HCT116 (cell line): ENCODE results near the gene MACF1. TPM values are rescaled to one million over a fixed set of nuclear protein-coding genes. Genes with fewer than 3 reads are reported as not detected.

Experiments used
- ATAC-seq: fragments of 200-7000 bp; cut with Tn5 transposase; 2 replicates; pipeline ENCODE4 v1.9.1; 2020; ENCODE audit warnings: mild to moderate bottlenecking, moderate library complexity
- BruUV-seq: library from RNA; stranded (reverse); fragments of 400-500 nt; replicated peaks from 2 replicates; lab custom pipeline; 2021; lab: Mats Ljungman, UMichigan
- CTCF ChIA-PET: fragments of 300-600 bp; sonication (Branson Sonifier 250); formaldehyde crosslinking; loops from one replicate; lab custom pipeline; 2021; ENCODE audit warnings: antibody characterized with exemption; lab: Charles Lee
- POLR2A ChIA-PET: fragments of 300-600, 350-600 bp; sonication (Branson Sonifier 250); formaldehyde crosslinking; loops from one replicate; lab custom pipeline; 2021; ENCODE audit warnings: antibody characterized with exemption; lab: Charles Lee
- RAD21 ChIA-PET, 2 experiments: fragments of 300-600 bp; sonication (Branson Sonifier 250); formaldehyde crosslinking; loops; one replicate each; lab custom pipeline; 2023; ENCODE audit warnings: low total read pairs in 2 of 2; ENCODE audit not compliant: uncharacterized antibody in 2 of 2, unreplicated experiment in 2 of 2, low non-redundant PET in 1 of 2; lab: Charles Lee
- DNase-seq: peaks from one replicate; pipeline ENCODE4 v3.0.0-alpha.2; 2010; ENCODE audit warnings: low read depth, low spot score
- H2AFZ ChIP-seq: fragments of 200-600 bp; shearing (Covaris generic), sonication (generic); 2 replicates; pipeline ENCODE4 v1.6.1; 2017; ENCODE audit warnings: low read depth, mixed run types, mixed read lengths, antibody characterized with exemption, low read length; ENCODE audit not compliant: poor library complexity, severe bottlenecking
- H3K27ac ChIP-seq: 2 replicates; pipeline ENCODE4 v1.5.1; 2012; ENCODE audit warnings: low read depth, low read length
- H3K27me3 ChIP-seq: fragments of 200-600 bp; sonication (generic); 2 replicates; pipeline ENCODE4 v1.6.1; 2016; ENCODE audit warnings: mixed run types, low read length, mixed read lengths; ENCODE audit not compliant: insufficient read depth
- H3K36me3 ChIP-seq, 2 experiments: fragments of 200-500 bp in 1 of 2; fragments of 200-600 bp in 1 of 2; sonication (Bioruptor generic) in 1 of 2; sonication (generic) in 1 of 2; 2 replicates each; pipeline versions ENCODE4 v1.5.1 to v1.6.1; 2014 to 2016; ENCODE audit warnings: low read length in 2 of 2, inconsistent platforms in 1 of 2, mixed read lengths in 1 of 2, mixed run types in 1 of 2; ENCODE audit not compliant: insufficient read depth in 2 of 2, control insufficient read depth in 1 of 2
- H3K4me1 ChIP-seq, 2 experiments: fragments of 200-600 bp in 1 of 2; sonication (generic) in 1 of 2; 2 replicates each; pipeline versions ENCODE4 v1.5.1 to v1.6.1; 2012 to 2017; ENCODE audit warnings: low read length in 2 of 2, inconsistent platforms in 1 of 2, mild to moderate bottlenecking in 1 of 2, mixed read lengths in 1 of 2, mixed run types in 1 of 2, moderate library complexity in 1 of 2; ENCODE audit not compliant: insufficient read depth in 2 of 2, control insufficient read depth in 1 of 2
- H3K4me2 ChIP-seq: fragments of 200-600 bp; sonication (generic); 2 replicates; pipeline ENCODE4 v1.6.1; 2017; ENCODE audit warnings: mixed run types, low read length, mixed read lengths
- H3K4me3 ChIP-seq, 2 experiments: fragments of 200-600 bp in 1 of 2; sonication (generic) in 1 of 2; replicated peaks in 1 of 2; 2 replicates each; pipeline ENCODE4 v1.5.1; 2011 to 2016; ENCODE audit warnings: low read length in 2 of 2, control low read depth in 1 of 2, low read depth in 1 of 2, mild to moderate bottlenecking in 1 of 2, mixed read lengths in 1 of 2, mixed run types in 1 of 2
- H3K79me2 ChIP-seq: fragments of 200-600 bp; sonication (generic); 2 replicates; pipeline ENCODE4 v1.6.1; 2017; ENCODE audit warnings: mild to moderate bottlenecking, mixed run types, low read length, moderate library complexity, mixed read lengths; ENCODE audit not compliant: insufficient read depth
- H3K9ac ChIP-seq: fragments of 200-600 bp; sonication (generic); 2 replicates; pipeline ENCODE4 v1.6.1; 2016; ENCODE audit warnings: low read length, mixed read lengths
- H3K9me2 ChIP-seq: fragments of 200-600 bp; sonication (generic), shearing (Covaris generic); 2 replicates; pipeline ENCODE4 v1.6.1; 2017; ENCODE audit warnings: mixed run types, mild to moderate bottlenecking, moderate library complexity; ENCODE audit not compliant: insufficient read depth
- H3K9me3 ChIP-seq, 2 experiments: fragments of 200-500 bp in 1 of 2; fragments of 200-600 bp in 1 of 2; sonication (Bioruptor generic) in 1 of 2; sonication (generic) in 1 of 2; 2 replicates each; pipeline ENCODE4 v1.6.1; 2014 to 2017; ENCODE audit warnings: low read length in 2 of 2, mixed read lengths in 2 of 2, inconsistent platforms in 1 of 2, low read depth in 1 of 2, mild to moderate bottlenecking in 1 of 2, mixed run types in 1 of 2, moderate library complexity in 1 of 2; ENCODE audit not compliant: control insufficient read depth in 1 of 2, insufficient read depth in 1 of 2
- H4K20me1 ChIP-seq: fragments of 200-600 bp; sonication (generic), shearing (Covaris generic); 2 replicates; pipeline ENCODE4 v1.6.1; 2017; ENCODE audit warnings: mixed run types, mild to moderate bottlenecking, moderate library complexity; ENCODE audit not compliant: insufficient read depth
- CBX3 ChIP-seq: IDR thresholded peaks from 2 replicates; pipeline ENCODE4 v1.6.1; 2012; ENCODE audit warnings: low read depth
- CEBPB ChIP-seq: IDR thresholded peaks from 2 replicates; pipeline ENCODE4 v1.6.1; 2012; ENCODE audit warnings: low read depth
- EGR1 ChIP-seq: IDR thresholded peaks from 2 replicates; pipeline ENCODE4 v1.6.1; 2012; ENCODE audit warnings: low read depth
- EZH2 ChIP-seq: fragments of 200-600 bp; sonication (generic); IDR thresholded peaks from 2 replicates; pipeline ENCODE4 v1.6.1; 2017; ENCODE audit warnings: antibody characterized with exemption, mixed run types
- EZH2phosphoT487 ChIP-seq: fragments of 200-600 bp; IDR thresholded peaks from 2 replicates; pipeline ENCODE4 v1.6.1; 2018; ENCODE audit warnings: antibody characterized with exemption, borderline replicate concordance
- JUND ChIP-seq: IDR thresholded peaks from 2 replicates; pipeline ENCODE4 v1.6.1; 2012
- POLR2A ChIP-seq: IDR thresholded peaks from 2 replicates; pipeline ENCODE4 v1.7.0; 2011; ENCODE audit warnings: borderline replicate concordance; ENCODE audit not compliant: insufficient read depth, insufficient read length; ENCODE audit errors: extremely low read depth
- RAD21 ChIP-seq: IDR thresholded peaks from 2 replicates; pipeline ENCODE4 v1.6.1; 2012; ENCODE audit warnings: low read depth, mild to moderate bottlenecking
- SIN3A ChIP-seq: IDR thresholded peaks from 2 replicates; pipeline ENCODE4 v1.6.1; 2012; ENCODE audit warnings: low read depth
- SRF ChIP-seq: IDR thresholded peaks from 2 replicates; pipeline ENCODE4 v1.6.1; 2012; ENCODE audit warnings: low read depth
- TCF7L2 ChIP-seq: IDR thresholded peaks from 2 replicates; pipeline ENCODE4 v1.7.0; 2011; ENCODE audit warnings: borderline replicate concordance, inconsistent platforms; ENCODE audit not compliant: insufficient read depth, insufficient read length; ENCODE audit errors: extremely low read depth
- ZFX ChIP-seq: fragments of 450-650 bp; IDR thresholded peaks from 2 replicates; pipeline ENCODE4 v1.6.1; 2017
- intact Hi-C: fragments of 100-400 bp; cut with micrococcal nuclease; formaldehyde crosslinking; loops from 2 replicates; pipeline ENCODE4 v1.10.0; 2022
- total RNA-seq: library from RNA; stranded (reverse); gene quantifications from one replicate; pipeline ENCODE4 v1.2.1, GENCODE V29; 2021; ENCODE audit not compliant: unreplicated experiment
- TF ChIP-seq, protein P1 (sequence below), 3 experiments: fragments of 200-600 bp in 1 of 3; sonication (generic) in 1 of 3; IDR thresholded peaks in 2 of 3; conservative IDR thresholded peaks in 1 of 3; 2 replicates each; pipeline ENCODE4 v1.5.1; 2012 to 2017; ENCODE audit warnings: low read depth in 2 of 3, low read length in 2 of 3, antibody characterized with exemption in 1 of 3, borderline replicate concordance in 1 of 3, control low read depth in 1 of 3, mild to moderate bottlenecking in 1 of 3, mixed read lengths in 1 of 3, mixed run types in 1 of 3, moderate library complexity in 1 of 3; ENCODE audit not compliant: insufficient read depth in 1 of 3
- TF ChIP-seq, protein P2 (sequence below): IDR thresholded peaks from 2 replicates; pipeline ENCODE4 v1.6.1; 2011; ENCODE audit warnings: mild to moderate bottlenecking, low read length, moderate library complexity; ENCODE audit not compliant: insufficient replicate concordance; ENCODE audit errors: extremely low read depth
- TF ChIP-seq, protein P3 (sequence below): IDR thresholded peaks from 2 replicates; pipeline ENCODE4 v1.6.1; 2012
- TF ChIP-seq, protein P4 (sequence below): IDR thresholded peaks from 2 replicates; pipeline ENCODE4 v1.6.1; 2012

Gene MACF1
- total RNA-seq, 1 experiment from 2014 or later: 146 TPM

DNA sequence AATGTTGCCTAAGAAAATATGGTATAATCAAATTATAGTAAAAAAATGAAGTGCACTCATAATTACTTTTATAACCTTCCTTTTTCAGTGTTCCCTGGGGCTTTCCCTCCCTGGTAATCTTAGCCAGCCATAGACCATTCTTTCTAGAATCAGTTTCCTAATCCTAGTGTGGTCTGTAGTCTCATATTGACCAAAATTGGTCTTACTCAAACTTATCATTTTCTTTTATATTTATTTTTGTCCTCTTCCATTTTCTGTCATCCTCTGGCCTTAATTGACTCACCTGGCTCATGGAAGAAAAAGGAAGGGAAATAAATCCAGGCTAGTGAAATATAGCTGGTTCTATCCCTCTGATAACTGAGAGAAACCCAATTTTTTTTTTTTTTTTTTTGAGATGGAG is 216.0 kb downstream of the MACF1 start (continued):
- TF ChIP-seq EZH2phosphoT487 (no peak), ZFX (no peak)
- TF ChIP-seq, protein P1, sequence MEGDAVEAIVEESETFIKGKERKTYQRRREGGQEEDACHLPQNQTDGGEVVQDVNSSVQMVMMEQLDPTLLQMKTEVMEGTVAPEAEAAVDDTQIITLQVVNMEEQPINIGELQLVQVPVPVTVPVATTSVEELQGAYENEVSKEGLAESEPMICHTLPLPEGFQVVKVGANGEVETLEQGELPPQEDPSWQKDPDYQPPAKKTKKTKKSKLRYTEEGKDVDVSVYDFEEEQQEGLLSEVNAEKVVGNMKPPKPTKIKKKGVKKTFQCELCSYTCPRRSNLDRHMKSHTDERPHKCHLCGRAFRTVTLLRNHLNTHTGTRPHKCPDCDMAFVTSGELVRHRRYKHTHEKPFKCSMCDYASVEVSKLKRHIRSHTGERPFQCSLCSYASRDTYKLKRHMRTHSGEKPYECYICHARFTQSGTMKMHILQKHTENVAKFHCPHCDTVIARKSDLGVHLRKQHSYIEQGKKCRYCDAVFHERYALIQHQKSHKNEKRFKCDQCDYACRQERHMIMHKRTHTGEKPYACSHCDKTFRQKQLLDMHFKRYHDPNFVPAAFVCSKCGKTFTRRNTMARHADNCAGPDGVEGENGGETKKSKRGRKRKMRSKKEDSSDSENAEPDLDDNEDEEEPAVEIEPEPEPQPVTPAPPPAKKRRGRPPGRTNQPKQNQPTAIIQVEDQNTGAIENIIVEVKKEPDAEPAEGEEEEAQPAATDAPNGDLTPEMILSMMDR (IDR thresholded peaks at IDR 0.05 in 2 of 3, conservative IDR thresholded peaks at IDR 0.05 in 1 of 3; ENCODE audit: borderline replicate concordance in 1 of 3, insufficient read depth in 1 of 3, low read depth in 2 of 3, low read length in 2 of 3): no peak

DNA sequence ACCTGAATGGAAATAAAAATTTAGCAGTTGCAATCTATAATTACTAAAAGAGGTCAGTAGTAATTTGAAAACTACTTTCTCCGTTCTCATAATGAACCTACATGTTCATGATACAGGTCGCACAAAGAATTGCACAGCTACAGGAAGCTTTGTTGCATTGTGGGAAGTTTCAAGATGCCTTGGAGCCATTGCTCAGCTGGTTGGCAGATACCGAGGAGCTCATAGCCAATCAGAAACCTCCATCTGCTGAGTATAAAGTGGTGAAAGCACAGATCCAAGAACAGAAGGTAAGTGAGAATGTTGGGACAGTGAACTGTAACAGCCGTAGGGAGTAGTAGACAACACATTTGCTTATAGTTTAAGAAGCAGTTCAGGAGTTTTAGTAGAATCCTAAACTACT is 218.1 kb downstream of the MACF1 start:
- H3K9me3 ChIP-seq: no peaks in the 10 kb centered on the region
- H3K4me3 ChIP-seq: no peak overlapping the region
- H3K27ac ChIP-seq: no peak overlapping the region
- H3K79me2 ChIP-seq: peaks cover 13% of the 10 kb centered on the region
- H4K20me1 ChIP-seq: no peaks in the 10 kb centered on the region
- H3K36me3 ChIP-seq: peaks cover under 1 to 29% of the 10 kb centered on the region in 2 experiments
- H2AFZ ChIP-seq: no peak overlapping the region
- H3K4me1 ChIP-seq: no peaks in the 10 kb centered on the region; a peak in 1 of 4 replicates
- no peaks in the 10 kb centered on the region for H3K9me2 ChIP-seq
- no peak overlapping the region for H3K4me2 ChIP-seq
- ATAC-seq: peak; percentile 61
- H3K9ac ChIP-seq: no peak overlapping the region
- TF ChIP-seq, protein P2, sequence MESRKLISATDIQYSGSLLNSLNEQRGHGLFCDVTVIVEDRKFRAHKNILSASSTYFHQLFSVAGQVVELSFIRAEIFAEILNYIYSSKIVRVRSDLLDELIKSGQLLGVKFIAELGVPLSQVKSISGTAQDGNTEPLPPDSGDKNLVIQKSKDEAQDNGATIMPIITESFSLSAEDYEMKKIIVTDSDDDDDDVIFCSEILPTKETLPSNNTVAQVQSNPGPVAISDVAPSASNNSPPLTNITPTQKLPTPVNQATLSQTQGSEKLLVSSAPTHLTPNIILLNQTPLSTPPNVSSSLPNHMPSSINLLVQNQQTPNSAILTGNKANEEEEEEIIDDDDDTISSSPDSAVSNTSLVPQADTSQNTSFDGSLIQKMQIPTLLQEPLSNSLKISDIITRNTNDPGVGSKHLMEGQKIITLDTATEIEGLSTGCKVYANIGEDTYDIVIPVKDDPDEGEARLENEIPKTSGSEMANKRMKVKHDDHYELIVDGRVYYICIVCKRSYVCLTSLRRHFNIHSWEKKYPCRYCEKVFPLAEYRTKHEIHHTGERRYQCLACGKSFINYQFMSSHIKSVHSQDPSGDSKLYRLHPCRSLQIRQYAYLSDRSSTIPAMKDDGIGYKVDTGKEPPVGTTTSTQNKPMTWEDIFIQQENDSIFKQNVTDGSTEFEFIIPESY: no peak
- no peak for TF ChIP-seq SRF
- TF ChIP-seq POLR2A: no peak
- TF ChIP-seq, protein P3, sequence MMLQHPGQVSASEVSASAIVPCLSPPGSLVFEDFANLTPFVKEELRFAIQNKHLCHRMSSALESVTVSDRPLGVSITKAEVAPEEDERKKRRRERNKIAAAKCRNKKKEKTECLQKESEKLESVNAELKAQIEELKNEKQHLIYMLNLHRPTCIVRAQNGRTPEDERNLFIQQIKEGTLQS: no peak
- no peak for TF ChIP-seq TCF7L2
- no peak for TF ChIP-seq EGR1
- TF ChIP-seq RAD21: no peak
- TF ChIP-seq, protein P4, sequence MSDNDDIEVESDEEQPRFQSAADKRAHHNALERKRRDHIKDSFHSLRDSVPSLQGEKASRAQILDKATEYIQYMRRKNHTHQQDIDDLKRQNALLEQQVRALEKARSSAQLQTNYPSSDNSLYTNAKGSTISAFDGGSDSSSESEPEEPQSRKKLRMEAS: no peak
- no peak for TF ChIP-seq CBX3
- no peak for TF ChIP-seq SIN3A
- no peak for TF ChIP-seq ZFX
- TF ChIP-seq CEBPB: no peak
- TF ChIP-seq EZH2: no peak
- no peak for TF ChIP-seq JUND
- H3K27me3 ChIP-seq: no peaks in the 10 kb centered on the region
- no peak for DNase-seq
- no TSS peak for BruUV-seq
- ChIA-PET RAD21 (no interaction called here), CTCF (no interaction called here), POLR2A (no interaction called here)
- intact Hi-C loops: no loop called here
